ENCODE results near the gene HAUS3.

HAUS3 gene

GRCh38 chr4:2262944-2263250 lies 21.0 kb upstream of the HAUS3 start:
- DNase-seq, result no peak

- peak; percentile 96 for DNase-seq
Observed at GRCh38 chr4:2262145-2262943, 20.4 kb upstream of the HAUS3 start.

GRCh38 chr4:2261853-2262144 lies 19.9 kb upstream of the HAUS3 start, which contains the start of gene MXD4:
Gene MXD4 (minus strand): TSS chr4:2262109. CDS start chr4:2261980, 129 bp downstream.
- no peak for DNase-seq

GRCh38 chr4:2261110-2261852 lies 19.4 kb upstream of the HAUS3 start:
- peak; percentile 28 for DNase-seq

DNA sequence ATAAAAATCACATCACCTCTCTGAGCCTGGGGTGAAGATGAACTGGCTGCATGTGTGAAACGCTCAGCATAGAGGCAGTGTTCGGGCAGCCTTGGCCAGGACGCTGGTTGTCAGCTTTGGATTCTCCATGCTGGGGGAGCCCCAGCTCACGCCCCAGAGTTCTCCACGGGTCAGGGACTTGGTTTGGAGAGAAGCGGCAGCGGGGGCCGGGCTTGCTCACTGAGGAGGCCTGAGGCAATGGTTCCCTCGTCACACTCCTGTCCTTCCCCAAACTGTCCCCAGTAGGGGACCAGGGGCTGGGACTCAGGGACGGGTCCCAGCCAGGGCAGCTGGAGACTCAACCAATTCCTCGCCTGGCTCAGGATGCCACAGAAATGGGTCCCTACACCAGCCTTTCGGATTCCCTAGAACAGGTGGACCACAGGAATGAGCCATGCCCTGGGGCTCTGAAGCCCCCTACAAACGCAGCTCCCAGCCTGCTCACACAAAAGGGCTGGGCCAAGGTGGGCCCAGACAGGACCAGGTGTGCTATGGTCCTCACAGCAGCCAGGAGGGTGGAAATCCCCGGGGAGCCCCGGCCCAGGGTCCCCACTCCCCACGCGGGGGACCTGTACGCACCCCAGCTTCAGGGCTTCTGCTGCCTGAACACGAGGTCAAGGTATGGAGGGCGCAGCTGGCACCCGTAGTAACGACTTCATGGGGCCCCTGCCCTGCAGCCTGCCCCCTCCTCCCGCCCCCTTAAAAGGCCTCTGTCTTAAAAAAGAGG lies 18.6 kb upstream of the HAUS3 start:
- DNase-seq, result no peak

DNA sequence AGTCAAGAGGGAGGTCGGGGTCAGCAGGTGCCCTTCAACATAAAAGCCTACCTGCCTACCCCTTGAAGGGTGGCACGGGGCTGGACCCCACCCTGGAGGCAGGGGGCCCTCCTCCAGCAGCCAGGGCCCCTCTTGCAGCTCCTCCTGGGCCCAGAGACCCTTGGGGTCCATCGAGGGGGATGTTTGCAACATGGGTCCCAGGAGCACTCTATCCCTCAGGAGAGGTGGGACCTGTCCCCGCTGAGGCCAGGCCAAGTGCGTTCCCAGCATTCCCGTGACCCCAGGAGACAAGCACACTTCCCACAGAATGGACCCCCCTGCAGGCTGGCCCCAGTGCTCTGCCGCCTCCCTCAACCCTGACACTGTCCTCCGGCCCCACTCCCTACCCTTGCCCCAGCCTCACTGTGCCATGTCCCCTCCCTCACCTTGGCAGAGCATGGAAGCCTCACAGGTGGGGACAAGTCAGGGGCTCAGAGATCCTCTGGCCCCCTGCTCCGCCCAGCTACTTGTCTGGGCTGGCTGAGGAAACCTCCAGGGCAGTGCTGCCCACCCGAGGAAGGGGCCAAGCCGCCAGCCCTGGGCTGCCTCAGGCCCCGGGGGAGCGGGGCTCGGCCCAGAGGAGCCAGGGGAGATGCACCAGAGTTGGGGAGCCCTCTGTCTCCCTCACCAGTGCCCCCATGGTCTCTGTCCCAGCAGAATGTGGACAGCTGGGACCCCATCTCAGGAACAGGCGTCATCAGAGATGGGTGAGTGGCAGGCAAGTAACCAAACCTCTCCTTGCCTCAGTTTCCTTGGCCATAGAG lies 17.8 kb upstream of the HAUS3 start:
- DNase-seq, result no peak

GRCh38 chr4:2259036-2259540 lies 17.2 kb upstream of the HAUS3 start:
- DNase-seq, result no peak

GRCh38 chr4:2258091-2259035 lies 16.4 kb upstream of the HAUS3 start:
- no peak for DNase-seq

DNA sequence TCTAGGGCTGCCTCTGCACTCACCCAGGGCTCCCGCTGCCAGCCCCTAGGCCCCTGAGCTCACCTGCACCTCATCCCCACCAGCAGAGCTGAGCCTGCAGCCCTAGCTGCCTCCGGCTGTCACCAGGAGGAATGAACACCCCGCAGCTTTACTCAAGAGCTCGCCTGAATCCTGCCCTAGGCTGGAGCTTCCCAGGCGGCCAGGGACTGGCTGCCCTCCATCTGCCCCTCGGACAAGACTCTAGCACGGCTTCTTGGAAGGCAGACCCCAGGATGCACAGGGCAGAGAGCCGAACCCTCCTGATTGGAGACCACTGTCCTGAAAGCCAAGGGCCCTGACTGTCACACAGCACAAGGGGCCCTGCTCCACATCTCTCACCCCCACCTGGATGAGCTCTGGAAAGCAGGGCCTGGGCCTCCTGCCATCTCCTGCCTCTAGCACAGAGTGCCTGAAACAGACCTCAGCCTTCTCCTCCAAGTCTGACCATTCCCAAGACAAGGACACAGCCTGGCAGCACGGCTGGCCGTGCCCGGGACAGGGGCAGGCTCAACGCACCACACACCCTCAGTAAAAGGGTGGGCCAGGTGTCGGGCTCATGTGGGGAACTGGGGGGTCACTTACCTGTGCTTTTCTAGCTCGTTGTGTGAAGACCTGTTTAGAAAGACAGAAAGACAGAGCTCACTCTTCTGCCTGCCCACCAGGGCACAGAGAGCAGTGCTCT lies 15.6 kb upstream of the HAUS3 start:
- DNase-seq, result no peak

DNA sequence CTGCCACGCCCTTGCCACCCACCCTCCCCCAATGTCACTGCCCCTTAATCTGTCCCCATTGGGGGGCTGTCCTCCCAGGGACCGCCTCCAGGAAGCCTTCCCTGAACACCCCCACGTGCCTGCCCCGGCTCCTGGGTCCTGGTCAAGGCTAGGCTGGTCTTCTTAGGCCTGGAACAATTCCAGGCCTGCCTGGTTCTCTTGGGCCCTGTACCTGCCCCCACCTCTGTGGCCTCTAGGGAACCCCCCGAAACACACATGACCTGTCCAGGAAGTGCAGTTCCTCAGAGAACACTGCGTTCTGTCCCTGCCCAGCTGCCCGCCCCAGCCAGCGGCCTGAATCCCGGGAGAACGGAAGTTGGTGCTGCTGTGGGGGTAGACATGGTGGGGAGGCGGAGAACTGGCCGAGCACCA lies 14.9 kb upstream of the HAUS3 start:
- DNase-seq, result no peak

- DNase-seq, result no peak
Observed at GRCh38 chr4:2256156-2256731, 14.3 kb upstream of the HAUS3 start.

DNA sequence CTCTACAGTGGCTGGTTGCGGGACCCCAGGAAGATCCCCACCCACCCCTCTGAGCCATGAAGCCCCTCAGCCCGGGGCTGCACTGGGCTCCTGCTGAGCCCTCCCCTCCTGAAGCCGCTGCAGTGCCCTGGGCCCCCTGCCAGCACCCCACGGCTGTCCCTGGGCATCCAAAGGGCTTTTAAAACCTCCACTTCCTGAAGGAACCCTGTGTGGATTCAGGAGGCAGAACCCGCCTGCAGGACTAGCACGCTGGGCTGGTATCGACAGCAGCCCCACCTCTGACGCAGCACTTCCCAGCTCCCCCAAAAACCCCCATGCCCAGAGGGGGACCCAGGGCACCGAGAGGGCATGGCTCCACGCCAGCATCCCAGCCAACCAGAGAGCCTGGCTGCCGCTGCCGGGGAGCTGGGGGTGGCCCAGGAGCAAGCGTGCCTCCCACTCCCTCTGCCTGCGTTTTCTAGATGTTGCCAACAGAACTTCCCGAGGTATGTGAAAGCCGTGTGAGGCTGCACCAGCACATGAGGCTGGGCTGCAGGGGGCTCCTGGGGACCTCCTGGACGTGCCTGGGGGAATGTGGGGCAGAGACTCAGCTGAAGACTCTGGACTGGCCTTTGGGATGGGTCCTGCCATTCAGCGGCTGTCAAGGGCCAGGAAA lies 13.7 kb upstream of the HAUS3 start:
- no peak for DNase-seq

- DNase-seq, result no peak
Observed at GRCh38 chr4:2254665-2255500, 13.0 kb upstream of the HAUS3 start.

DNA sequence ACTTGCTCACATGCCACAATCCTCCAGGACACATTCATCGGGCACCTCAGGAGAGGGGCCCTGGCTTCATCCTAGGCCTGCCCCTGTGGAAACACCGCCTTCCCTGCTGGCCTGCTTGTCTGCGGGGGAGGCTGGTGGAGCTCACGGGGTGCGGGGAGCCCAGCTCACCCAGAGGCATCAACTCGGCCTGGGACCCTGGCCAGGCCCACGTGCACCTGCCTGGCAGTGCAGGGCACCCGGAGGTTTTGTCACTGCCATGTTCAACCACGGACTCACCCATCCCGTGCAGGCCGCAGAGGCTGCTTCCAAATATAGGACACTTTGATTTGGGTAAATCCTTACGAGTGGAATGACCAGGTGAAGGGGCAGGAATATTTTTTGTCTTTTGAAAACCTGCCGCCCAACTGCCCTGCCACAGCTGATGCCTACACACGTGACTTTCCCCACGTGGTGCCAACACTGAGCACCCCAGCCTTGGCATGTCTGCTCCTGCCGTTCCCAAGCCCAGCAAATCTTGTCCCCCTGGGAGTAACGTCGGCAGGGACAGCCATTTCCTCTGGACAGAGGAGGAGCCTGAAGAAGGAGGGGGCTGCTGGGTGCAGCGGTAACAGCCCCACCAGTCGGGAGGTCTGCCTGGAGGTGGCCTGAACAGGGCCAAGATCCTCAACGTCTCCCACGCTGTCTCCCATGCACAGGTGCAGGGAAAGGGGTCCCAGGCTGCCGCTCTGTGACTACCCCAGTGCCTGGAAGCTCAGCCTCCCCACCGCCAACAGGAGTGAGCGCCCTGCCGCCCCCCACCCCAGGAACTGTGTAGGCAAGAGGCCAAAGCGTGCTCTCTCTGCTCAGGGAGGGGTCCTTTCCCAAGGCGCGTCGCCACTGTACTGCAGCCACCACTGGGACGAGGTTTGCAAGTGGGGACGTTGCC lies 11.5 kb upstream of the HAUS3 start:
- DNase-seq, result no peak

- DNase-seq, result no peak
Observed at GRCh38 chr4:2252530-2253091, 10.7 kb upstream of the HAUS3 start.

- no peak for DNase-seq
Observed at GRCh38 chr4:2251795-2252529, 10.0 kb upstream of the HAUS3 start.

All from effector CD8-positive, alpha-beta T cell (primary cell).